ENCODE data around the gene EZH2.

Gene EZH2

DNA sequence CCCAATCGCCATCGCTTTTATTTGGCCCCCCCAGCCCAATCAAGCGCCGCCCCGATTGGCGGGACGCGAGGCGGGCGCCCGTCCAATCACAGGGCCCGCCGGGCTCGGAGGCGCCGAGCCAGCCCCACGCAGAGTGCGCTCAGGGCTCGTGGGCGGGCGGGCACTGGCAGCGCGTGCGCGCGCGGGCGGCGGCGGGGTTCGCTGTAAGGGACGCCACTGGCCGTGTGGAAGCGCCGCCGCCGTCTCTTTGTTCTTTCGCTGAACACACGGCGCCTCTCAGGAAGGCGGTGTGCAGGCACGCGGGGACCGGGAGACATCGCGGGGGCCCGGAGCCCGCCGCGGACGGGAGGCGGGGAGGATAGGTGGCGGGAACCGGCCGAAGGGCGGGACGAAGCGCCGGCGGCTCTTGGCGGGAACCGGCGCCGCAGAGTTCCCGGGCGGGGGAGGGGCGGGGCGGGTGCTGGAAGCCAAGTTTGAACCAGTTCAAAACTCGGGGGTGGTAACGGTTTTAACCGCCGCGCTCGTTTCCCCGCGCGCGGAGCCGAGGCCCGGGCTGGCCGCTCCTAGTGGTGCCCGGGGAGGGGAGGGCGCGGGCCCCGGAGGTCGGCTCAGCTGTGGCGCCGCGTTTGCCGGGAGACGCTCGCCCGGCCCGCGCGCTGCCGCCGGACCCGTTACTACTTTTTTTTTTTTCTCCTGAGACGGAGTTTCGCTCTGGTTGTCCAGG, 370 bp upstream of the EZH2 start:
- Histone ChIP-seq H3K36me3 (peaks cover 0 to 7% (median 3%) of the 10 kb centered on the region in 11 experiments; a peak in 8 of 22 replicates), H3K4me3 (peak overlapping the region; percentile 77 to 99 (median 97)), H4K20me1 (peaks cover 0 to 45% (median 39%) of the 10 kb centered on the region in 11 experiments; a peak in 17 of 22 replicates), H3K4me1 (peaks cover 13 to 34% (median 27%) of the 10 kb centered on the region in 10 experiments), H3K9me3 (replicated peaks in 1 of 11) (peaks cover 0 to 5% (median 0%) of the 10 kb centered on the region in 11 experiments; a peak in 2 of 22 replicates), H3K4me2 (peak overlapping the region; percentile 56 to 94 (median 75); a peak in 21 of 22 replicates), H3K9ac (peak overlapping the region; percentile 95 to 100 (median 99)), H3K27ac (peak overlapping the region; percentile 74 to 100 (median 98)), H3K27me3 (no peaks in the 10 kb centered on the region)
- no peak for TF ChIP-seq Cebpa-rat (IDR thresholded peaks at IDR 0.05)

DNA sequence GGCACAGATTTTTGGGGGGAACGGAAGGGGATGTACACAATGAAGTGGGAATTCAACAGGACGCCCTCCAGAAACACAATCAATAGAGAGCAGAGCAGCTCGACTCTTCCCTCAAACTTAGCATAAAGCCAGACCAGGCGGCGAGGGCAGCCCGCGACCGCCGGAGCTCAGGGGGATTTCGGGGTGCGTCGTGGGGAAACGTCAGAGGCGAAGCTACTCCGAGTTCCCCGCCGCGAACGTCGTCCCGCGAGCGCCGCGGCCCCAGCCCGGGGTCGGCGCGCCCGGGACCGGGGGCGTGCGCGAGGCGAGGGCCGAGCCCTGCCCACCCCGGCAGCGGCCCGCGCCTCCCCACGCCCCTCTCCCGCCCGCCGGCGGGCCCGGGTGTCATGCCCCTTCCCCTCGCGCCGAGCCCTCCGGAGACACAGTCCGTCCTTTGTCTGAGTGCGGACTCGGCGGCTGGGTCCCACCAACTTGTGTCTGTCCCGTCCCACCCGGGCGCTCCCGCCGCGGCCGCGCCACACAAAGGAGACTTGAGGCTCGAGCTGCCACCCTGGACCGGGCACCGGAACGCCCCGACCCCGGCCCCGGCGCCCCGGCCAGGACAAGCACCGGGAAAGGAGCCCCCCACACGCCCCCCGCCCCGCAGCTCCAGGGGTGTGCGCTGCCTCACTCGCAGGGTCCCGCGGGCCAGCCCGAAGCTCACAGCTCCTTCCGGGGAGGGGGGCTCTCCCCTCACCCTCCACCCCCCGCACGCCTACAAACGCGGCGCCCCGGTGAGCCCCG, 634 bp downstream of the EZH2 start:
- H3K4me1 ChIP-seq: peaks cover 13 to 34% (median 27%) of the 10 kb centered on the region in 10 experiments
- peaks cover 0 to 17% (median 8%) of the 10 kb centered on the region in 11 experiments; a peak in 8 of 22 replicates for H3K36me3 ChIP-seq
- H3K9ac ChIP-seq: peak overlapping the region; percentile 95 to 100 (median 99)
- peaks cover 0 to 10% (median 0%) of the 10 kb centered on the region in 11 experiments; a peak in 5 of 22 replicates for H3K9me3 ChIP-seq (replicated peaks in 1 of 11)
- TF ChIP-seq Cebpa-rat (IDR thresholded peaks at IDR 0.05): no peak
- H3K4me3 ChIP-seq: peak overlapping the region; percentile 77 to 99 (median 97)
- H3K27ac ChIP-seq: peak overlapping the region; percentile 74 to 100 (median 98)
- H3K4me2 ChIP-seq: peak overlapping the region; percentile 75 to 92 (median 84)
- H3K27me3 ChIP-seq: no peaks in the 10 kb centered on the region
- H4K20me1 ChIP-seq: peaks cover 0 to 55% (median 49%) of the 10 kb centered on the region in 11 experiments; a peak in 17 of 22 replicates

DNA sequence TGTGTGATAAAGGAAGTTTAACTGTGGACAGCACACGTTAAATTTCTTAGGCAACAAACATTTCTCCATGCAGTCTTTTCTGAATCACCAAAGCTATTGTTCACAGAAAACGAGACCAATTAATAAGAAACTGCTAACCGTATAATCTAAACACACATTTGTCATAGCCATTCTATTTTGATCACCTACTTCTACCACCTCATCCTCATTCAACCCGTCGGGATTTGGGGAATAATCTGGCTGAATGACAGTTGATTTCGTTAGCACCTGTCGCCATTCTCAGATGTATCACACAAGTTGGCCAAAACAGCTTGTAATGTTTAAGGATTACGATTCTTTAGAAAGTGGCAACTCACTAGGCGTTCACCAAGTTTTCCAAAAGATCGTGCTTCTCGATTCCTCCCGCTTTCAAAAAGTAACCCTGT, 1.2 kb downstream of the EZH2 start:
- TF ChIP-seq Cebpa-rat (IDR thresholded peaks at IDR 0.05): no peak
- Histone ChIP-seq H3K9me3 (replicated peaks in 1 of 11) (peaks cover 0 to 14% (median under 1%) of the 10 kb centered on the region in 11 experiments; a peak in 6 of 22 replicates), H3K4me2 (peak overlapping the region; percentile 75 to 92 (median 84)), H3K4me3 (peak overlapping the region; percentile 77 to 99 (median 97)), H3K9ac (peak overlapping the region; percentile 95 to 100 (median 99)), H3K27me3 (no peaks in the 10 kb centered on the region), H3K36me3 (peaks cover 0 to 21% (median 9%) of the 10 kb centered on the region in 11 experiments; a peak in 9 of 22 replicates), H3K4me1 (peaks cover 13 to 34% (median 27%) of the 10 kb centered on the region in 10 experiments), H4K20me1 (peaks cover 0 to 61% (median 54%) of the 10 kb centered on the region in 11 experiments; a peak in 17 of 22 replicates), H3K27ac (peak overlapping the region; percentile 74 to 100 (median 98); a peak in 21 of 22 replicates)

DNA sequence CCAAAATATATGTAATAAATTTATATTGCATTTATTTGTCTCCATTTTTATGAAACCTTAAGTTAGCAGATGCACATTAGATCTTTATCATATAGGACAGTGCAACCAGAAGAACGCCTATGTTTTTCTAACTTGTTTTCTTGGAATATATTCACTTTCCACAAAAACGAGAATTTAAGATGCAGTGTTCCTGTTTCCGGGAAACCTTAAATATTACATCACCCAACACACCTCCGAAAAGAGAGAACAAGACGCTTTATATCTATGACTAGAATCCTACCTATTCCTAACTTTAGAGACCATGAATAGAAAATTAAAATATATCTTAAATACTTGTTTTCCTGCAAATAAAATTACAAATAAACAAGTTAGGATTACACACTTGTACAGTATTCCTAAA, 1.9 kb downstream of the EZH2 start:
- Histone ChIP-seq H3K4me1 (peaks cover 13 to 34% (median 27%) of the 10 kb centered on the region in 10 experiments), H3K9ac (peak overlapping the region; percentile 95 to 100 (median 99); a peak in 16 of 22 replicates), H3K4me3 (peak overlapping the region; percentile 77 to 99 (median 97); a peak in 19 of 20 replicates), H3K4me2 (peak overlapping the region; percentile 75 to 92 (median 84); a peak in 20 of 22 replicates), H3K27me3 (no peaks in the 10 kb centered on the region), H3K27ac (peak overlapping the region in 2 of 11 experiments; percentile 97 to 98; a peak in 4 of 22 replicates), H4K20me1 (peaks cover 0 to 68% (median 61%) of the 10 kb centered on the region in 11 experiments; a peak in 17 of 22 replicates), H3K36me3 (peaks cover 0 to 28% (median 14%) of the 10 kb centered on the region in 11 experiments; a peak in 12 of 22 replicates), H3K9me3 (replicated peaks in 1 of 11) (peaks cover 0 to 19% (median 4%) of the 10 kb centered on the region in 11 experiments; a peak in 8 of 22 replicates)
- TF ChIP-seq Cebpa-rat (IDR thresholded peaks at IDR 0.05): no peak

DNA sequence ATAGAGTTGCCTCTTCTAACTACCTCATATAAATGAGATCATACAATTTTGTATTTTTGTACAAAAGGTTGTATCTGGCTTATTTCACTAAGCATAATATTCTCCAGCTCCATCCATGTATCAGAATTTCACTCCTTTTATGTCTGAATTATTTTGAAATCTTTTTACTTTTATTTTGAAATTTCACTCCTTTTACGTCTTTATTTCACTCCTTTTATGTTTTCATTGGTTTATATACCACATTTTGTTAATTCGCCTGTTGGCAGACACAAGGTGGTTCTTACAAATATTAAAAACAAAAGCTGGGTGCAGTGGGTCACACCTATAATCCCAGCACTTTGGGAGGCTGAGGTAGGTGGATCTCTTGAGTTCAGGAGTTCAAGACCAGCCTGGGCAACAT, 5.8 kb downstream of the EZH2 start:
- peaks cover 0 to 58% (median 27%) of the 10 kb centered on the region in 11 experiments; a peak in 14 of 22 replicates for H3K36me3 ChIP-seq
- H3K9me3 ChIP-seq (replicated peaks in 1 of 11): peaks cover 0 to 22% (median 5%) of the 10 kb centered on the region in 11 experiments; a peak in 8 of 22 replicates
- TF ChIP-seq Cebpa-rat (IDR thresholded peaks at IDR 0.05): no peak
- H3K4me1 ChIP-seq: peaks cover 18 to 37% (median 30%) of the 10 kb centered on the region in 10 experiments
- no peak overlapping the region for H3K4me3 ChIP-seq
- H4K20me1 ChIP-seq: peaks cover 0 to 100% (median 94%) of the 10 kb centered on the region in 11 experiments; a peak in 17 of 22 replicates
- no peaks in the 10 kb centered on the region for H3K27me3 ChIP-seq
- H3K9ac ChIP-seq: no peak overlapping the region
- H3K27ac ChIP-seq: no peak overlapping the region
- no peak overlapping the region for H3K4me2 ChIP-seq

DNA sequence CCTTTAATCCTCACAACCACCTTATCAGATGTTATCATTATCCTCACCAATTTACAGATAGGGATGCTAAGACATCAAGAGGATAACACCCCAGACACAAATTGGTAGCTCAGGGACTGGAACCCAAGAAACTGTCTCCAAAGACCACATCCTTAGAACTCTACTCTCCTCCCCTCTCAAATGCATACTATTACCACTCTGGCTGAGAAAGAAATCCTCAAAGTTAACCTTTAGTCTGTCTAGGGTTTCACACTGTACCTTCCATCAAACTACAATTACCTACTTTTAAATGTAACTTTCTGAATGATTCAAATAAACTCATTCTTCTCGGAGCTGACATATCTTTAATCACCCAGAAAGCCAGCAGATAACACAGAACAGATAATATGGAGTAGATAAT, 6.6 kb downstream of the EZH2 start:
- H3K36me3 ChIP-seq: peaks cover 0 to 58% (median 32%) of the 10 kb centered on the region in 11 experiments; a peak in 14 of 22 replicates
- peaks cover 0 to 22% (median 5%) of the 10 kb centered on the region in 11 experiments; a peak in 9 of 22 replicates for H3K9me3 ChIP-seq (replicated peaks in 1 of 11)
- H3K4me3 ChIP-seq: no peak overlapping the region
- H3K9ac ChIP-seq: no peak overlapping the region
- no peaks in the 10 kb centered on the region for H3K27me3 ChIP-seq
- H3K27ac ChIP-seq: no peak overlapping the region
- peaks cover 18 to 44% (median 32%) of the 10 kb centered on the region in 10 experiments for H3K4me1 ChIP-seq
- no peak for TF ChIP-seq Cebpa-rat (IDR thresholded peaks at IDR 0.05)
- no peak overlapping the region for H3K4me2 ChIP-seq
- H4K20me1 ChIP-seq: peaks cover 0 to 100% (median 94%) of the 10 kb centered on the region in 11 experiments; a peak in 17 of 22 replicates

DNA sequence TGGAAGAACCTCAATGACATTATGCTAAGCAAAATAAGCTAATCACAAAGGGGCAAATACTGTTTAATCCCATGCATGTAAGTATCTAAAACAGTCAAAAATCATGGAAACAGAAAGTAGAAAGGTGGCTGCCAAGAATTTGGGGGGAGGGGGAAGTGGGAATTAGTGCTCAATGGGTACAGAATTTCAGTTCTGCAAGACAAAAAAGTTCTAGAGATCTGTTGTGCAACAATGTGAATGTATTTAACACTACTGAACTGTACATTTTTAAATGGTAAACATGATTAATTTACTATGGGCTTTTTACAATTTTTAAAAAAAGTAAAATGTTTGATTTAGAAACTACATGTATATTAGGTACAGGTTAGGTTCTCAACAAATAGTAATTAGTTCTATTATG, 11.9 kb downstream of the EZH2 start:
- no peak overlapping the region for H3K27ac ChIP-seq

DNA sequence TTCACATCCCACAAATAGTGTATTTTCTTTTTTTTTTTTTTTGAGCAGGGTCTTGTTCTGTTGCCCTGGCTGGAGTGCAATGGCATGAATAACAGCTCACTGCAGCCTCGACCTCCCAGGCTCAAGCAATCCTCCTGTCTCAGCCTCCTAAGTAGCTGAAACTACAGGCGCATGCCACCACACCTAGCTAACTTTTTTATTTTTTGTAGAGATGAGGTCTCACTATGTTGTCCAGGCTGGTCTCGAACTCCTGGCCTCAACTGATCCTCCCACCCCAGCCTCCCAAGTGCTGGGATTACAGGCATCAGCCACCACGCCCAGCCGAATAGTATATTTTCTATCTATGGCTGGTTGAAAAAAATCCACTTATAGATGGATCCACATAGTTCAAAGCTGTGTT, 12.5 kb downstream of the EZH2 start:
- no peaks in the 10 kb centered on the region for H3K27me3 ChIP-seq
- TF ChIP-seq Cebpa-rat (IDR thresholded peaks at IDR 0.05): no peak
- peaks cover 0 to 76% (median 68%) of the 10 kb centered on the region in 11 experiments; a peak in 18 of 22 replicates for H3K36me3 ChIP-seq
- H3K9ac ChIP-seq: no peak overlapping the region
- peaks cover 0 to 52% (median 13%) of the 10 kb centered on the region in 10 experiments; a peak in 11 of 20 replicates for H3K4me1 ChIP-seq
- H3K9me3 ChIP-seq (replicated peaks in 1 of 11): peaks cover 5 to 61% (median 45%) of the 10 kb centered on the region in 11 experiments; a peak in 19 of 22 replicates
- H4K20me1 ChIP-seq: peaks cover 0 to 100% (median 95%) of the 10 kb centered on the region in 11 experiments; a peak in 16 of 22 replicates
- H3K27ac ChIP-seq: no peak overlapping the region
- no peak overlapping the region for H3K4me3 ChIP-seq
- H3K4me2 ChIP-seq: peak overlapping the region in 1 of 11 experiments; percentile 60; a peak in 1 of 22 replicates

More for the DNA sequence above, 11.9 kb downstream of the EZH2 start:
- H3K36me3 ChIP-seq: peaks cover 0 to 79% (median 69%) of the 10 kb centered on the region in 11 experiments; a peak in 18 of 22 replicates
- no peaks in the 10 kb centered on the region for H3K27me3 ChIP-seq
- H4K20me1 ChIP-seq: peaks cover 0 to 100% (median 95%) of the 10 kb centered on the region in 11 experiments; a peak in 16 of 22 replicates
- H3K9ac ChIP-seq: no peak overlapping the region
- peaks cover 2 to 61% (median 43%) of the 10 kb centered on the region in 11 experiments; a peak in 19 of 22 replicates for H3K9me3 ChIP-seq (replicated peaks in 1 of 11)
- H3K4me1 ChIP-seq: peaks cover 0 to 47% (median 13%) of the 10 kb centered on the region in 10 experiments; a peak in 11 of 20 replicates
- no peak overlapping the region for H3K4me3 ChIP-seq
- H3K4me2 ChIP-seq: peak overlapping the region in 4 of 11 experiments; percentile 0 to 64 (median 31); a peak in 3 of 22 replicates
- no peak for TF ChIP-seq Cebpa-rat (IDR thresholded peaks at IDR 0.05)
